Measurements from ENCODE around the gene CDC6. TPM values are rescaled to one million over a fixed set of nuclear protein-coding genes. Genes with fewer than 3 reads are reported as not detected.

The CDC6 gene
- total and polyA plus RNA-seq, 4 donors, result 6.7 to 12.9 (median 11.0) TPM

GRCh38 chr17:40337351-40337750, 49.7 kb downstream of the CDC6 start:
- H3K27ac ChIP-seq (ENCODE audit: low read depth, low read length), result no peak overlapping the region
- no peak overlapping the region for H3K4me3 ChIP-seq (ENCODE audit: low read depth, low read length)
- 52% methylated on average over 3 of the region's 8 CpGs for WGBS (ENCODE audit: insufficient coverage)
- H3K9me3 ChIP-seq (ENCODE audit: control insufficient read depth, insufficient read depth, low read length), result no peaks in the 10 kb centered on the region
- no peak for DNase-seq (ENCODE audit: low read depth in 4 of 6, low spot score in 6 of 6)
- H3K27me3 ChIP-seq (ENCODE audit: control insufficient read depth, insufficient read depth, low read length), result no peaks in the 10 kb centered on the region
- peaks cover 23% of the 10 kb centered on the region for H3K36me3 ChIP-seq (ENCODE audit: control insufficient read depth, insufficient read depth, low read length)
- H3K4me1 ChIP-seq (ENCODE audit: control insufficient read depth, insufficient read depth, low read length), result peaks cover 50% of the 10 kb centered on the region

- no peaks in the 10 kb centered on the region for H3K27me3 ChIP-seq (ENCODE audit: control insufficient read depth, insufficient read depth, low read length)
- H3K4me1 ChIP-seq (ENCODE audit: control insufficient read depth, insufficient read depth, low read length), result peaks cover 50% of the 10 kb centered on the region
- H3K4me3 ChIP-seq (ENCODE audit: low read depth, low read length), result no peak overlapping the region
- DNase-seq (ENCODE audit: low read depth in 4 of 6, low spot score in 6 of 6), result no peak
- H3K36me3 ChIP-seq (ENCODE audit: control insufficient read depth, insufficient read depth, low read length), result peaks cover 22% of the 10 kb centered on the region
- H3K9me3 ChIP-seq (ENCODE audit: control insufficient read depth, insufficient read depth, low read length), result no peaks in the 10 kb centered on the region
- no peak overlapping the region for H3K27ac ChIP-seq (ENCODE audit: low read depth, low read length)
- WGBS (ENCODE audit: insufficient coverage), result no CpG with 5 or more reads among the region's 5 CpGs
Observed at GRCh38 chr17:40338058-40338457, 50.4 kb downstream of the CDC6 start.

- no peak for DNase-seq (ENCODE audit: low read depth in 4 of 6, low spot score in 6 of 6)
- H3K4me3 ChIP-seq (ENCODE audit: low read depth, low read length), result no peak overlapping the region
- H3K9me3 ChIP-seq (ENCODE audit: control insufficient read depth, insufficient read depth, low read length), result no peaks in the 10 kb centered on the region
- no peaks in the 10 kb centered on the region for H3K27me3 ChIP-seq (ENCODE audit: control insufficient read depth, insufficient read depth, low read length)
- peaks cover 50% of the 10 kb centered on the region for H3K4me1 ChIP-seq (ENCODE audit: control insufficient read depth, insufficient read depth, low read length)
- 76% methylated on average over 10 of the region's 13 CpGs for WGBS (ENCODE audit: insufficient coverage)
- peaks cover 13% of the 10 kb centered on the region for H3K36me3 ChIP-seq (ENCODE audit: control insufficient read depth, insufficient read depth, low read length)
- no peak overlapping the region for H3K27ac ChIP-seq (ENCODE audit: low read depth, low read length)
Observed at GRCh38 chr17:40338941-40339649, 51.4 kb downstream of the CDC6 start.

GRCh38 chr17:40340327-40340726, 52.6 kb downstream of the CDC6 start:
- H3K27me3 ChIP-seq (ENCODE audit: control insufficient read depth, insufficient read depth, low read length), result no peaks in the 10 kb centered on the region
- no peak overlapping the region for H3K4me3 ChIP-seq (ENCODE audit: low read depth, low read length)
- WGBS (ENCODE audit: insufficient coverage), result no CpG with 5 or more reads among the region's 1 CpG
- H3K36me3 ChIP-seq (ENCODE audit: control insufficient read depth, insufficient read depth, low read length), result peaks cover 13% of the 10 kb centered on the region
- DNase-seq (ENCODE audit: low read depth in 4 of 6, low spot score in 6 of 6), result no peak
- H3K4me1 ChIP-seq (ENCODE audit: control insufficient read depth, insufficient read depth, low read length), result peaks cover 50% of the 10 kb centered on the region
- H3K9me3 ChIP-seq (ENCODE audit: control insufficient read depth, insufficient read depth, low read length), result no peaks in the 10 kb centered on the region
- no peak overlapping the region for H3K27ac ChIP-seq (ENCODE audit: low read depth, low read length)

GRCh38 chr17:40340880-40341807, 53.5 kb downstream of the CDC6 start:
- H3K36me3 ChIP-seq (ENCODE audit: control insufficient read depth, insufficient read depth, low read length), result peaks cover 13% of the 10 kb centered on the region
- H3K4me3 ChIP-seq (ENCODE audit: low read depth, low read length), result peak overlapping the region; percentile 83
- H3K27ac ChIP-seq (ENCODE audit: low read depth, low read length), result peak overlapping the region; percentile 91
- DNase-seq (ENCODE audit: low read depth in 4 of 6, low spot score in 6 of 6), result peak in 3 of 6 donors; percentile 63 to 94 (median 87)
- H3K9me3 ChIP-seq (ENCODE audit: control insufficient read depth, insufficient read depth, low read length), result no peaks in the 10 kb centered on the region
- peaks cover 57% of the 10 kb centered on the region for H3K4me1 ChIP-seq (ENCODE audit: control insufficient read depth, insufficient read depth, low read length)
- WGBS (ENCODE audit: insufficient coverage), result under 1% methylated on average over 44 of the region's 55 CpGs
- no peaks in the 10 kb centered on the region for H3K27me3 ChIP-seq (ENCODE audit: control insufficient read depth, insufficient read depth, low read length)

- DNase-seq (ENCODE audit: low read depth in 4 of 6, low spot score in 6 of 6), result peak in 3 of 6 donors; percentile 74 to 94 (median 92)
- no peaks in the 10 kb centered on the region for H3K27me3 ChIP-seq (ENCODE audit: control insufficient read depth, insufficient read depth, low read length)
- under 1% methylated on average over 40 of the region's 55 CpGs for WGBS (ENCODE audit: insufficient coverage)
- H3K36me3 ChIP-seq (ENCODE audit: control insufficient read depth, insufficient read depth, low read length), result peaks cover 13% of the 10 kb centered on the region
- H3K4me1 ChIP-seq (ENCODE audit: control insufficient read depth, insufficient read depth, low read length), result peaks cover 65% of the 10 kb centered on the region
- H3K4me3 ChIP-seq (ENCODE audit: low read depth, low read length), result peak overlapping the region; percentile 83
- H3K9me3 ChIP-seq (ENCODE audit: control insufficient read depth, insufficient read depth, low read length), result no peaks in the 10 kb centered on the region
- H3K27ac ChIP-seq (ENCODE audit: low read depth, low read length), result peak overlapping the region; percentile 91
Observed at GRCh38 chr17:40341808-40342503, 54.3 kb downstream of the CDC6 start.

- H3K27ac ChIP-seq (ENCODE audit: low read depth, low read length), result peak overlapping the region; percentile 91
- no peaks in the 10 kb centered on the region for H3K27me3 ChIP-seq (ENCODE audit: control insufficient read depth, insufficient read depth, low read length)
- 0% methylated on average over 12 of the region's 38 CpGs for WGBS (ENCODE audit: insufficient coverage)
- H3K9me3 ChIP-seq (ENCODE audit: control insufficient read depth, insufficient read depth, low read length), result no peaks in the 10 kb centered on the region
- peaks cover 69% of the 10 kb centered on the region for H3K4me1 ChIP-seq (ENCODE audit: control insufficient read depth, insufficient read depth, low read length)
- H3K4me3 ChIP-seq (ENCODE audit: low read depth, low read length), result peak overlapping the region; percentile 83
- peak in 1 of 6 donors; percentile 14 for DNase-seq (ENCODE audit: low read depth in 4 of 6, low spot score in 6 of 6)
- peaks cover 10% of the 10 kb centered on the region for H3K36me3 ChIP-seq (ENCODE audit: control insufficient read depth, insufficient read depth, low read length)
Observed at GRCh38 chr17:40342504-40343218, 55.0 kb downstream of the CDC6 start.

GRCh38 chr17:40343219-40344119, 55.8 kb downstream of the CDC6 start:
- peak in 2 of 6 donors; percentile 62 to 74 for DNase-seq (ENCODE audit: low read depth in 4 of 6, low spot score in 6 of 6)
- H3K36me3 ChIP-seq (ENCODE audit: control insufficient read depth, insufficient read depth, low read length), result peaks cover 15% of the 10 kb centered on the region
- peaks cover 76% of the 10 kb centered on the region for H3K4me1 ChIP-seq (ENCODE audit: control insufficient read depth, insufficient read depth, low read length)
- H3K27me3 ChIP-seq (ENCODE audit: control insufficient read depth, insufficient read depth, low read length), result no peaks in the 10 kb centered on the region
- H3K27ac ChIP-seq (ENCODE audit: low read depth, low read length), result peak overlapping the region; percentile 91
- 20% methylated on average over 9 of the region's 15 CpGs for WGBS (ENCODE audit: insufficient coverage)
- H3K4me3 ChIP-seq (ENCODE audit: low read depth, low read length), result peak overlapping the region; percentile 83
- H3K9me3 ChIP-seq (ENCODE audit: control insufficient read depth, insufficient read depth, low read length), result no peaks in the 10 kb centered on the region

All from spinal cord (tissue), 10 donors.